ENCODE data around the gene GZMM. TPM values are rescaled to one million over a fixed set of nuclear protein-coding genes. Genes with fewer than 3 reads are reported as not detected.

GZMM gene
- total RNA-seq, 1 experiment from 2014 or later, result not detected

- no peaks in the 10 kb centered on the region for H4K20me1 ChIP-seq (ENCODE audit: low read length)
- CTCF ChIA-PET, result interaction anchor here (0.5 kb wide), 1 partner anchor 593 kb away, joined by 15 read pairs; no protein-coding TSS in a partner anchor
- DNase-seq (peak; percentile 82), ATAC-seq (peak; percentile 5; the same call in 1 of the 2 replicates)
- intact Hi-C loops (cut with micrococcal nuclease), result no loop called here
- H3K9me2 ChIP-seq (replicated peaks; ENCODE audit: low read length), result no peaks in the 10 kb centered on the region
- no peak overlapping the region for H3K4me3 ChIP-seq (ENCODE audit: low read length)
- no peaks in the 10 kb centered on the region for H3K9me3 ChIP-seq (ENCODE audit: low read length)
- no peaks in the 10 kb centered on the region; the same call in 1 of the 2 replicates for H3K36me3 ChIP-seq (ENCODE audit: low read depth, low read length)
- H3F3A ChIP-seq (ENCODE audit: low read length, unreplicated experiment), result no peaks in the 10 kb centered on the region
- peaks cover 10% of the 10 kb centered on the region; the same call in 1 of the 2 replicates for H3K4me1 ChIP-seq (ENCODE audit: insufficient read depth, low read length)
- H3K79me2 ChIP-seq (ENCODE audit: low read length), result peaks cover 11% of the 10 kb centered on the region
- H2AFZ ChIP-seq (ENCODE audit: low read length), result no peak overlapping the region
- H3K4me2 ChIP-seq (ENCODE audit: low read length), result no peak overlapping the region
- TF ChIP-seq EZH2phosphoT487 (IDR thresholded peaks at IDR 0.05; ENCODE audit: borderline replicate concordance, low read length), result no peak
- peak; percentile 93 for TF ChIP-seq CTCF (conservative IDR thresholded peaks at IDR 0.05; ENCODE audit: low read depth, low read length)
- no peak overlapping the region for H3K27ac ChIP-seq (ENCODE audit: low read length)
- no peak overlapping the region for H3K9ac ChIP-seq (ENCODE audit: low read length)
- BruUV-seq (replicated peaks), result no TSS peak
- H3K27me3 ChIP-seq (ENCODE audit: low read length), result no peaks in the 10 kb centered on the region
- POLR2A ChIA-PET (ENCODE audit: unreplicated experiment), result no interaction called here
Observed at GRCh38 chr19:510606-511100, 33.2 kb upstream of the GZMM start.

GRCh38 chr19:511101-511851 is 32.6 kb upstream of the GZMM start:
- no peak overlapping the region for H3K9ac ChIP-seq (ENCODE audit: low read length)
- CTCF ChIA-PET, result interaction anchor here (0.5 kb wide), 1 partner anchor 592 kb away, joined by 15 read pairs; no protein-coding TSS in a partner anchor
- no peaks in the 10 kb centered on the region; the same call in 1 of the 2 replicates for H3K36me3 ChIP-seq (ENCODE audit: low read depth, low read length)
- no peak overlapping the region for H3K4me2 ChIP-seq (ENCODE audit: low read length)
- no peaks in the 10 kb centered on the region for H4K20me1 ChIP-seq (ENCODE audit: low read length)
- H3F3A ChIP-seq (ENCODE audit: low read length, unreplicated experiment), result no peaks in the 10 kb centered on the region
- no peak overlapping the region for H3K27ac ChIP-seq (ENCODE audit: low read length)
- H3K27me3 ChIP-seq (ENCODE audit: low read length), result no peaks in the 10 kb centered on the region
- no TSS peak for BruUV-seq (replicated peaks)
- H3K4me1 ChIP-seq (ENCODE audit: insufficient read depth, low read length), result peaks cover 8% of the 10 kb centered on the region; the same call in 1 of the 2 replicates
- no peaks in the 10 kb centered on the region for H3K9me3 ChIP-seq (ENCODE audit: low read length)
- no peak for DNase-seq
- TF ChIP-seq EZH2phosphoT487 (IDR thresholded peaks at IDR 0.05; ENCODE audit: borderline replicate concordance, low read length) (no peak), CTCF (conservative IDR thresholded peaks at IDR 0.05; ENCODE audit: low read depth, low read length) (no peak), EZH2 (IDR thresholded peaks at IDR 0.05; ENCODE audit: low read length, unreplicated experiment) (no peak)
- intact Hi-C loops (cut with micrococcal nuclease), result no loop called here
- peaks cover 11% of the 10 kb centered on the region for H3K79me2 ChIP-seq (ENCODE audit: low read length)
- POLR2A ChIA-PET (ENCODE audit: unreplicated experiment), result no interaction called here
- H3K4me3 ChIP-seq (ENCODE audit: low read length), result no peak overlapping the region
- H3K9me2 ChIP-seq (replicated peaks; ENCODE audit: low read length), result no peaks in the 10 kb centered on the region
- ATAC-seq, result no peak
- no peak overlapping the region for H2AFZ ChIP-seq (ENCODE audit: low read length)

All from PC-3 (cell line).